Skeletal muscle cell (primary cell): ENCODE data around the gene RFPL3.
"Not testable (repeated sequence)": the region's sequence is repeated elsewhere in the genome, so short reads cannot be mapped to it uniquely, and the experiment has no call there.

ENCODE experiments used
- DNase-seq: peaks from one replicate; pipeline ENCODE4 v3.0.0-alpha.2; 2010; ENCODE audit warnings: low read depth
- H3K4me3 ChIP-seq: 2 replicates; pipeline ENCODE4 v1.5.1; 2011; ENCODE audit warnings: low read depth, mild to moderate bottlenecking, control low read depth, low read length, moderate library complexity

RFPL3 gene

GRCh38 chr22:32328306-32329201, 29.1 kb upstream of the RFPL3 start:
- DNase-seq = no peak
- no peak overlapping the region for H3K4me3 ChIP-seq

GRCh38 chr22:32329202-32329645, 28.4 kb upstream of the RFPL3 start:
- DNase-seq = no peak
- H3K4me3 ChIP-seq = no peak overlapping the region

- no peak overlapping the region for H3K4me3 ChIP-seq
- no peak for DNase-seq
These were observed 26.3 kb upstream of the RFPL3 start for GRCh38 chr22:32331236-32331917.

- no peak for DNase-seq
- H3K4me3 ChIP-seq = no peak overlapping the region
These were observed 25.5 kb upstream of the RFPL3 start for GRCh38 chr22:32331918-32332725.

- no peak overlapping the region for H3K4me3 ChIP-seq
- no peak for DNase-seq
These were observed 24.4 kb upstream of the RFPL3 start for GRCh38 chr22:32333141-32333768.

- no peak for DNase-seq
- H3K4me3 ChIP-seq = no peak overlapping the region
These were observed 23.7 kb upstream of the RFPL3 start for GRCh38 chr22:32333769-32334659.

GRCh38 chr22:32334660-32335365, 22.9 kb upstream of the RFPL3 start:
- H3K4me3 ChIP-seq = no peak overlapping the region
- DNase-seq = no peak

GRCh38 chr22:32335471-32335870, 22.2 kb upstream of the RFPL3 start:
- no peak for DNase-seq
- no peak overlapping the region for H3K4me3 ChIP-seq

- no peak for DNase-seq
- H3K4me3 ChIP-seq = no peak overlapping the region
These were observed 21.5 kb upstream of the RFPL3 start for GRCh38 chr22:32336121-32336603.

GRCh38 chr22:32336771-32337424, 20.8 kb upstream of the RFPL3 start:
- no peak overlapping the region for H3K4me3 ChIP-seq
- DNase-seq = no peak

GRCh38 chr22:32337425-32337824, 20.2 kb upstream of the RFPL3 start:
- not testable (repeated sequence) for H3K4me3 ChIP-seq, DNase-seq

- no peak for DNase-seq
- no peak overlapping the region for H3K4me3 ChIP-seq
These were observed 18.9 kb upstream of the RFPL3 start for GRCh38 chr22:32338757-32339156.

GRCh38 chr22:32339190-32340012, 18.3 kb upstream of the RFPL3 start:
- H3K4me3 ChIP-seq = no peak overlapping the region
- DNase-seq = no peak

- no peak overlapping the region for H3K4me3 ChIP-seq
- no peak for DNase-seq
These were observed 17.3 kb upstream of the RFPL3 start for GRCh38 chr22:32340411-32340810.

- DNase-seq = no peak
- no peak overlapping the region for H3K4me3 ChIP-seq
These were observed 16.4 kb upstream of the RFPL3 start for GRCh38 chr22:32341122-32341740.

- no peak overlapping the region for H3K4me3 ChIP-seq
- DNase-seq = no peak
These were observed 14.7 kb upstream of the RFPL3 start for GRCh38 chr22:32342977-32343376.
